ENCODE measurements around the gene EPHA3.
"Not testable (repeated sequence)": the region's sequence is repeated elsewhere in the genome, so short reads cannot be mapped to it uniquely, and the experiment has no call there.

EPHA3 gene

DNA sequence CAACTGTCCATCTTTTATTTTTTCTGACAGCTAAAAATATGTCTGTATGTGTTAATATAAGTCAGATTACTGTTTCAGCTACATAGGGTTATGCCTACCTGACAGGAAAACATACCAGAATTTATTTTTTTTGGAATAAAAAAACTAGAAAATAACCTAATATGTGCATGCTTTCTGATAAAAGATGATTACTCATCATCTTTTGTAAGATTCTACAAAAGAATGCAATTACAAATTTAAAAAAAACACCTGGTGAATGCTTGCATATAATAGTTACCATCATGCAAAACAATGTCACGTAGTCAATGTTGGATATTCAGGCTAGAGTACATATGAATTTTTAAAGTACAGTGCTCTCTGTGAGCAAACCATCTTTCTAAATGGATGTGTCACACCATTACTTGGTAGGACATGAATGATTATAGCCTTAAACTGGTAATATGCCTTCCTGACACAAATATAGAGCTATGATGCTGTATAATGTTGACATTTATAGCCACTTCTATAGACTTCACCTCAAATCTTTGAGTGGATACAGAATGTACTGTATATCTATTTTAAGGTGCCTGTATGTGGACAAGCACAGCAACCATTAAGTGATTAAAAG lies 180.6 kb downstream of the EPHA3 start:
- DNase-seq (ENCODE audit: low read depth), result no peak

DNA sequence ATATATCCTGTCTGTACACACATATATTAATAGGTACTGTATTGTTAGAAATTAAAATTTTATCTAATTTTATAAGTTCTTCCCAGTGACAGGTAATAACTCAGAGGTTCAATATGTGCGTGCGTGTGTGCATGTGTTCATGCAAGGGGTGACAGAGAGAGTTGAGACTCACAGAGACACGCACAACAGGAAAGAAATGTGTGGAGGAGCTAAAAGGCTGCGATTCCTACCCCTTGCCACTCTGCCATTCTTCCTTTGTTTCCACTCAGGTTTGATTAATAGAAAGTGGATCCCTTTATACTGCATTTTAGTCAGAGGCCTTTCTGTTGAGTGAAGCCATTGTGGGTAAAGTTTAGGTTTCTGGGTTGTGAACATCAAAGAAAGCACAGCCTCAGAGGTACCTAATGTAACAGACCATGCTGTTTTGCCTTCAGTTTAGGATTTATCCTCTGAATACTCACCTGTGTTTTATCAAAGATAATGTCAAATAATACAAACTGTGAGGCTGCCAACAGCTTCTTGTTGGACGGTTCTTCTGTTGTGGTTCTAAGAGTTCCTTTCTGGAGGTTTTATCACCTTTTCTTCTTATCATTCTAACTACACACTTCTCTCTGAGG lies 182.3 kb downstream of the EPHA3 start:
- DNase-seq (ENCODE audit: low read depth), result no peak

DNA sequence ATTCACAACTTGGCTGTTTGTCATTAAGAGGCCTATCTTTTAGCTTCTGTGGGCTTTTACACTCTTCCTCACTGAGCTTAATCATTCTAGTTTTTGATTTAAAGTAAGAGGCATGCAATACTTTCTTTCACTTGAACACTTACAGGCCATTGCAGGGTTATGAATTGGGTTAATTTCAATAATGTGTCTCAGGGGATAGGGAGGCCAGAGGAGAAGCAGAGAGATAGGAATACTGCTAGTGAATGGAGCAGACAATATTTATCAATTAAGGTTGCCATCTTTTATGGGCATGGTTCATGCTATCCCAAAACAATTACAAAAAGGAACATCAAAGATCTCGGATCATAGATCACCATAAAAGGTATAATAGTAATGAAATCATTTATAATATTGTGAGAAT lies 189.8 kb downstream of the EPHA3 start:
- DNase-seq (ENCODE audit: low read depth), result no peak

DNA sequence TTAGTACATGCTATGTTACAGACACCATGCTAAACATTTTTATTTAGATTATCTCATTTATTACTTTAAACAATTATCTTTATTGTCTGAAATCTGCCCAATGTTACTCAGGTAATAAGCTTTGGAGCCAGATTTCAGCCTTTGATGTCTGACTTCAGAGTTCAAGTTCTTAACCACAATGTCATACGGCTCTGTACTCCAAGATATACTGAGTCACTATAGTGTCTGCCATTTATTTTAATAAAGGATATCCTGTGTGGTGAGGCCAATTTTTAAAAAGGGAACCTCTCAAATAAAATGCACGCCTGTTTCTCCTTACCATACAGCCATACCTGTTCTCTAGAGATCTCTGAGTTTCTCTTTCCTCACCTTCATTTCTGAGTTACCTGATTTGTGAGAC lies 193.1 kb downstream of the EPHA3 start:
- no peak for DNase-seq (ENCODE audit: low read depth)

DNA sequence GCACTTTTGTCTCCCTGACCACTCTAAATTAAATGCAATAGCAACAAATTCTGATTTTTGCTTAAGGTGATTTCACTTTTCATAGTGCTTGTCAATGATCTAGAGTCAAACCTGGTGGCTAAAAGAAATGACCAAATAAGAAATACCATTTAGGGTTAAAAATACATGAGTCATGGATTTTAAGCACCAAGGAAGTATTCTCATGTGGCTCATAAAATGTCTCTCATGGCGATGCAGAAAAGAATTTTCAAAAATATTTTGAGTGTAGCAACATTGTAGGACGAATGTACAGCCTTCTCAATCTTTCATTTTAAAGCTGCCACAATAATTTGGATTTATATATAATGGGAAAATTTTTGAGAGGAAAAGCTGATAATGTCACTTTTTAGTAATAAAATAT lies 193.6 kb downstream of the EPHA3 start:
- DNase-seq (ENCODE audit: low read depth), result no peak

DNA sequence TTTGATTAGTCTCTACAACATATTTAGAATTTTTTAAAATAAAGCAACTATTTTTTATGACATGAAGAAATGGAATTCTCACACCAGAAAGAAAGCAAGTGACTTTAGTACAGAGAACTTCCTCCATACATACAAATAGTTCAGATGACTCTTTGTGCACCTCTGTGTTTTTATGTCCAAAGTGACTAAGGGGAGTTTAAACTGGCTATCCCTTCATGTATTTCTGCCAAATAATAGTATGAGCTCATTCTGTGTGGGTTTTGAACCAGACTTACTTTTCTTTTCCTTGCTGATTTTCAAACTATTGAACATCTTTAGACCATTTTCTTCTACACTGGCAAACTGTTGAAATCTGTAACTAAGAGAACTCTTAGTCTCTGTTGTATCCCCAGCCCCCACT lies 196.3 kb downstream of the EPHA3 start:
- no peak for DNase-seq (ENCODE audit: low read depth)

DNA sequence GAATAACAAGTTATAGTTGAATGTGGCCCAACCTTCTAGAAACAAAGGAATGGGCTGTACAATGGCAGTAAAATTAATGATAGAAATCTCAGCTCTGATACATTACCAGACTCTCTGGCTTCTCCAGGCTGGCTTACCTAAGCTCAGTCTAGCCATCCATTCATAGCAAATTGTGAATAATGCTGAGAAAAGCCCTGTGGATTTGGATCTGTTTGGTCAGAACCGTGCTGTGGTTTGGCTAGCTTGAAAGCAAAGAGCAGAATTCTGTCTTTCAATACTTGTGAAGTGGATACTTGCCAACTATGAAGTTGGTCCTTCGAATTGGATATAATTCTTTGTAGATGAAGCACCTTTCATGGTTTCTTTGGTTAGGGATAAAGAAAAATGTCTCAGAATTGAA lies 199.1 kb downstream of the EPHA3 start:
- DNase-seq (ENCODE audit: low read depth), result no peak

DNA sequence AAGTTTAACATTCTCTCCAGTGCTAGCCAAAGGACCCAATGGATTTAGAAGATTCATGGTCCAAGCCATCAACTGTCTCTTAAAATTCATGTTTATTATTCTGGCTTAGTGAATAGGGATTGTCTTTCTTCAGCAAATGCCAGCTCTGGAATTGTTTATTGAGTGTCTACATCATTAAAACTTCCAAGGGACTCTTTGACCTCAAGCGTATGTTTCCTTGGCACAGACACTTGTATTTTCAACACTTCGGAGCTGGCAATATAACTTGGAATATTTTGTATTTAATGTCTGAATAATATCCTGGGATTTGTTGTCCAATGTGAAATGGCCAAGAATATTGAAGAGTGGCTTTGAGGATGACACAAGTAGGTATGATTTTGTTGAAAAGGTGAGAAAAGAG lies 204.2 kb downstream of the EPHA3 start:
- no peak for DNase-seq (ENCODE audit: low read depth)

DNA sequence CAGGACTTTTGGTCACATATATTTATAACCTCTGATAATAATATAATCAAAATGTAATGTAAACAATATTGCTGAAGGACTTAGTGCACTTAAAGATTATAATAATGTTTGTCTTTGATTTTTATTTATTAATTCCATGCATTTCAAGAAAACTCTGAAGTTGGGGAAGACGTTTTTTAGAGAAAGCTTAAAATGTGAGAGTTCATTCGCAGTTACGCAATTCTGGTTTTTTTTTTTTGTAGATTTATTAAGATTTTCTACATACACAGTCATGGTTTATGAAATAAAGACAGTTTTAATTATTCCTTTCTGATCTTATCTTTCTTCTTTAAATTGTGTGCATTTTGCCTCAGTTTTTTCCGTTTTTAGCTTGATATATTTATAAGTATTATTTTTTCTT lies 204.7 kb downstream of the EPHA3 start:
- no peak for DNase-seq (ENCODE audit: low read depth)

DNA sequence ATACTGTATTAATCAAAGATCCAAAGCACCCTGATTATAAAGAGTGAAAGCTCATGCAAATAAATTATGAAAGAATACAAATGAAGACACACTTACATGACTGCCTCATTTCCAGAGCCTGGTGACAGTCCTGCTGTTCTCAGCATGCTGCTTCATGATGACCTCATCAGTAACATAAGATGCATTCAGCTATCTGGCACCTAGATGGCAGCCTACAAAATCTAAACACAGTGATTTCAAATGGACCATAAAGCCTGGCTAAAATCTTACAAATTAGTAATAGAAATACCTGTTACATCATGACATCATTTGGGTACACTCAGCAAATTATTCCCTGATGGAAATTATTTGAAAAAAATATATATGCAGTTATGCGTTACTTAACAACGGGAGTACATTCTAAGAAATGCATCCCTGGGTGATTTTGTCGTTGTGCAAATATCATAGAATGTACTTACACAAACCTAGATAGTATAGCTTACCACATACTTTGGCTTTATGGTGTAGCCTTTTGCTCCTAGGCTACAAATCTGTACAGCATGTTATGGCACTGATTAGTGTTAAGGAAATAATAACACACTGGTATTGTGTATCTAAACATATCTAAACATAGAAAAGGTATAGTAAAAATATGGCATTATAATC lies 207.2 kb downstream of the EPHA3 start:
- DNase-seq (ENCODE audit: low read depth), result no peak

DNA sequence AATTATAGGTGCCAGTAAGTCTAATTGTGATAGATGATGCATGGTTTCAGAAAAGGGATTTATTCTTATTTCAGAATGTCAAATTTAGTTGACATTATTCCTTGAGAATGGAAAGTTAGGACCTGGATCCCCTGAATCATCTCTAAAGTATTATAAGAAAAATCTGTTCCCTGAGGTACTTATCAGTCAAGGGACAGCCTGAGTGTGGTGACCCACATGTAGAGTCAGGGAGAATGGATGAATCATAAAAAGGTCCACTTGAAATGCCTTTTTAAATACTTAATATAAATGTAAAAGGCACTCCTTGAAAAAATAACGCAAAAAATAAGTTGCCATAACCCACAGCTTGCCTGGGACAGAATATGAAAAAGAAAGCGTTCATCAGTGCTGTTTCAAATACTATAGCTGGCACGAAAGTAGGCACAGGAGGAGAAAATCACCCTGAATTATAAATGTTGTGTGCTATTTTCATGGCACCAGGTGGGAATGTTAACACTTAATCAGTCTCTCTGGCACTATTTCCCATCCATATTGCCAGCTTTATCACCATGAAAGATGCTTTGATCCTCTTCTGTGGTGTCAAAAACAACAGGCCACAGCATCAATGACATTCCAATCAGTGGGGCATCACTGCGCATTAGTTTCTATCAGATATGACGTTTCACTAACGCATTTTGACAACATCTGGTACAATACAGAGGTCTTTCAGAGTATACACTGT lies 208.5 kb downstream of the EPHA3 start:
- no peak for DNase-seq (ENCODE audit: low read depth)

DNA sequence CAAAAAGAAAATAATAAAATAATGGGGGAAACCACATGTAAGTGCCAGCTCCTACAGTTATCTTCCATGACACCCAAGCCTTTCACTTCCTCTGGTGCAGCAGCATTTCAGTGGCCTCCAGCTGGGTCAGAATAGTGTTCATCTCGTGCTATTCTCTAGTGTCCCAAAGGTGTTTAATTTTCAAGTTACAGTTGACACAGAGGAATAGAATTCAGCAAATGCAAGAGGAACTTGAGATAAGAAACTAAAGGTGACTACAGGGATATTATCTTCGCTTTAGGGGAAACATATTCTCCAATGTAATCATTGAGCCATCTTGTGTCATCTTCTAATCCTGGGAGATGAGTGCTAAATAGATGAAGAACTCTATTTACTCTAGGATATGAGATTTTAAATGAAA lies 212.8 kb downstream of the EPHA3 start:
- no peak for DNase-seq (ENCODE audit: low read depth)

DNA sequence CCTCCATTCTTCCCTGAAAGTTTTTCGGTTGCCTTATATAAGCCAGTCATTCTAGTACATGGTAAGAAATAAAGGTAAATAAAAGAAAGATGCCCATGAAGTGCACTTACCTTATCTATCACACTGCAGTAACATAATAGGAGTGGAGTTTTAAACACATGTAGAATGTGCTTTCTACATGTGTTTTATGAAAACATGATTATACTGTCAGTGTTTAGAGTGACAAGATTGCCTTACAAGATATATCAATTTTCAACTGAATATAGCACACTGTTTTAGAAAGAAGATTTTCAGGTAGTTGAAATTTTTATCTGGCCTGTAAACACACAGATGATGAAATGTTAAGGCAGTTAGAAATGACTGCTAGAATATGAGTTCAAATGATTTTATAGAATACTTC lies 219.6 kb downstream of the EPHA3 start:
- DNase-seq (ENCODE audit: low read depth), result no peak

DNA sequence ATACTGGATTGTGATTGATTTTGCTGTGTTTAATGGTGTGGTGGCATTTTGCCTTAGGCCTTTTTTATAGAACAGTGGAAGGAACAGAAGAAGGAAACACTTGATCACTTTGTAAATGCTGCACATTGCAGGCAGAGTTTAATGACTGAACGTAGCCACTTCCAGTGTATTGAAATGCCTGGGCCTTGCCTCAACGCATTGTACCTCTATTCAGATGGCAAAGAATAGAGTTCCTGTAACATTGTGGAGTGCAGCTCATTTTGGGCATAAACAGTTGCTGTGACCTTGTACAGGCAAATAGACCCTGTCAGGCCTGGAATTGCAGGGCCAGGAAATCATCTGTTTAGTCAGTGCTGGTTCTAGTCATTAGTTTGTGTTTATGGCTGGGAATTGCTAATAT lies 225.0 kb downstream of the EPHA3 start:
- DNase-seq (ENCODE audit: low read depth), result no peak

DNA sequence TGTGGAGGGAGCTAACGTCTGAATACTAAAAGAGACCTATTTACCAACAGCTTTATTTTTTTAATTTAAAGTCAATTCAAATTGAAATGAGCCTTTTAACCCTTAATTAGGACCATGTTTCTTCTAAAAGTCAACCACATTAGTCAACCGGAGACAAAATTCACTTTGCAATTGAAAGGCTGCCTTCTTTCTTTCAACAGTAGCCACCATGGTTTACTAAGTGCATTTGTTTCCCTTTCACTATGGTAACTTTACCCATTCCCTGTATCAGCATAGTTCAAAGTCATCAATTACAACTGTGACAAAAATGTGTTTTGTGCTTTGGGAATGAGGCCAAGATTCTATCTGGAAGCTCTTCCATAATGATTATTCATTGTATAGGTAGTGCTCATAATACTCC lies 225.4 kb downstream of the EPHA3 start:
- DNase-seq (ENCODE audit: low read depth), result no peak

DNA sequence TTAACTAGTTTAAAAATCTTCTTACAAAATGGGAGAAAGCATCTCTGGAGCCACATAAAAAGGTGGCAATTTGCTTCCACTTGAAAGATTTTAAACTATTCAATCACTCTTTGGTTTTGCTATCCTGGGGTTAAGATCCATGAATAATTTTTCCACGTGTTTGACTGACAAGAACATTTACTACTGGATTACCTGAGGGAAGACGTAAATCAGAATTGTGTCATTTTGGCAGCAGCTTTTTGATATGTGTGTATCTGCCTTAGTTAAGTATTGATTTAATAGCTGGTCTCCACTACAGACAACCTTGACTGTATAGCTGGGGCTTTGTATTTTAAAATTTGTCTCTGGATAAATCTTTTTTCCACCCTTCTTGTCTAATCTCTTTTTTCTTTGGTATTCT lies 228.3 kb downstream of the EPHA3 start:
- DNase-seq (ENCODE audit: low read depth), result no peak

DNA sequence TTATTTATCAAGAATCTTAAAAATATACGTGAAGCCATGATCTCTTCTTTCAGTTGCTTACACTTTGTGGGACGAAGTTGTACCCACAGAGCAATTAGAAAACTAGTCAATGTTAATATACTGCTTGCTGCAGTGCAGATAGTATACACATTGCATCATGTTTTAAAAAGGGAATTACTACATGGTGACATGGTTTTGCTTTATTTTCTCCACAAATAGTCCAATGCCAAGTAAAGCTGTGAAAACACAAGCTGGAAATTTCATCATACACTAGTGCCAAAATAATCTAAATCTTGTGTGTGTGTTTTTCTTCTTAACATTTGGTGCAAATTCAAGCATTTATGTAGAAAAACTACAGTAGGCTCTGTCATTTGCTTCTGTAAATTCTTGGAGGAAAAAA lies 233.0 kb downstream of the EPHA3 start:
- no peak for DNase-seq (ENCODE audit: low read depth)

DNA sequence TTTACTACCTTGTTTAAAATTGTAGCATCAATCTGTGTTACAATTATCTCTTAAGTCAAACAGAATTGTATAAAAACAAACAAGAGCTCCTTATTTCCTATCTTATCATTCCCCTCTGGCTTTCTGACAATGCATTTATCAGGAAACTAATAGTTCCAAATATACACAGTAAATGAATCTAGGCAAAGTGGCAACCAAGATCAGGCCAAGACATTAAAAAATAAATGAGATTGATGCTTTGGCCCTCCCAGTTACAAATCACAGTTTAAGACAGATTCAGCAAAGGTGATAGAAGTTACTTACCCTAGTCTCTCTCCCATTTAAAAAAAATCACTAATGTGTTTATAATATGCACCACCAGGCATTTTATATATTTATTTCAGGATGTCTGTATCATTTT lies 236.7 kb downstream of the EPHA3 start:
- no peak for DNase-seq (ENCODE audit: low read depth)

DNA sequence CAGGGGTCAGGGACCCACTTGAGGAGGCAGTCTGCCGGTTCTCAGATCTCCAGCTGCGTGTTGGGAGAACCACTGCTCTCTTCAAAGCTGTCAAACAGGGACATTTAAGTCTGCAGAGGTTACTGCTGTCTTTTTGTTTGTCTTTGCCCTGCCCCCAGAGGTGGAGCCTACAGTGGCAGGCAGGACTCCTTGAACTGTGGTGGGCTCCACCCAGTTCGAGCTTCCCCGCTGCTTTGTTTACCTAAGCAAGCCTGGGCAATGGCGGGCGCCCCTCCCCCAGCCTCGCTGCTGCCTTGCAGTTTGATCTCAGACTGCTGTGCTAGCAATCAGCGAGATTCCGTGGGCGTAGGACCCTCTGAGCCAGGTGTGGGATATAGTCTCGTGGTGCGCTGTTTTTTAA lies 243.5 kb downstream of the EPHA3 start:
- DNase-seq (ENCODE audit: low read depth), result not testable (repeated sequence)

DNA sequence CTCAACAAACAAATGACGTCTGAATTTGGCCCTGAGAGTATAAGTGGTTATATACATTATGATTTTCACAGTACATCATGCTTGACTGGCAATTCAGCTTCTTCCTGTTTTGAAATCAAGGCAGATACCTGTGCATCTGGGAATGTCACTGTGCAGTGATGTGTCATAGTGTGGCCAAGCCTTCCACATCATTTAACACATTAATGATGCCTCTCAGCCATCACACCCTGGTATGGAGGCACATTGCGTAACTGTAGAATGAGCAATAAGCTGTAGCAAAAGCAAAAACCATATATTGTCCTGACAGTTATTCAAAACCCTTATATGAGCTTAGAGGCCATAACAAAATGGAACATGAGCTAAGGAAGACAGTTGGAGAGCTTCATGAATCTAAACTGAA lies 246.0 kb downstream of the EPHA3 start:
- DNase-seq (ENCODE audit: low read depth), result no peak

DNA sequence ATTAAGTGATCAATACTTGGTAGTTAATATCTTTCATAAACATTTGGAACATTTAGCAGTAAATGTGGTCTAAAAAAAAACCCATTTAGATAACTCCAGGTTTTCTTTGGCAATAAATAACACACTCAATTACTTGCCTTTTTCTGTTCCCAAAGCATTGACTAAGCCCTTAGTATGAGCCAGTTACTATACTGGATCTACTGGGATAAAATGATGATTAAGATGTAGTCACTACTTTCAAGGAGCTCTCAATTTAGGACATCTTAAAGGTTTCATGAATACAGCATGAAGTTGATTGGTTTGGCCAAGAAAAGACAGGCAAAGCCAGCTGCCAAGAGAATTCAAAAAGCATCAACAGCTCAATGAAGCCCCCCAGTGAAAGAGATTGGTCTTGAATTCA lies 250.9 kb downstream of the EPHA3 start:
- DNase-seq (ENCODE audit: low read depth), result no peak

DNA sequence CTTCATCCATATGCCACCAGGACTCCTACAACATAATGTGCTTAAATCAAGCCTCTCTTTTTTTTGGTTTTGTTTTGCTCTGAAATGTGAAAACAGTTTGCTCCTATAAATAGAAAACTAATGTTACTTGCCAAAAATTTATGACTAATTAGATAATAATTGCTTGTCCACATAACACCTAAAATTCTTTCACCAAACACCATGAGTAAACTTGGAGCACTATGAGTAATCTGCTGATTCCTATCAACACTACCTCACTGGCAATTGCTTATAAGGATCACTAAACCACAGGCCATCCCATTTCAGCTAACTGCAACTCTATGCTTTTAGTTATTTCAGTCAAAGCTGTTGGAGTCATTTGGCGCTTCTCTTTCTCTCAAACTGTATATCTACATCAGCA lies 252.7 kb downstream of the EPHA3 start:
- DNase-seq (ENCODE audit: low read depth), result no peak

DNA sequence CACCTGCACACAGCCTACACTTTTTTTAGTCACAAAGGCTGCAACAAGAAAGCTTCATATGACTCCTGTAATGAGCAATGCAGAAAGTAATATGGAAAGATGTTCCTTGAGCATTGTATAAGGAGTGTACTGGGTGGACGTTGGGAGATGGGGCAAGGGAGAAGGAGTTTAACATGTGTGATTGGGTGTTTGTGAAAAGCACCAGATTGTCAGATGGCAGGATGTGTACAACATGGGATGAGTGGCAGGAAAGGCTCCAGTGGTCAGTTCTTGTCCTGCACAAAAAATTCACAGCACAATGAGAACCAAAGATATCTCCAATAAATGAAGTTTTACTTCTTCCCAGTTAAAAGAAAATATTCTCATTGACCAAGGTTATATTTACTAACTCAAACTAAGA lies 255.1 kb downstream of the EPHA3 start:
- no peak for DNase-seq (ENCODE audit: low read depth)

All from activated T-cell treated with anti-CD3 and anti-CD28 coated beads for 24 hours (primary cell).